Transverse colon (tissue), 4 donors: Measurements from ENCODE around the gene LHX3.

ENCODE experiments used
- CTCF ChIP-seq, 5 experiments: fragments of 200-600 bp in 3 of 5; fragments of 450-650 bp in 2 of 5; sonication (generic) in 3 of 5; IDR thresholded peaks; 1 replicate in 2 of 5; 2 replicates in 3 of 5; pipeline ENCODE4 v1.5.1; 2016 to 2017; ENCODE audit warnings: antibody characterized with exemption in 5 of 5, inconsistent platforms in 3 of 5, mild to moderate bottlenecking in 2 of 5, moderate library complexity in 1 of 5
- EP300 ChIP-seq: sonication (generic); formaldehyde crosslinking; IDR thresholded peaks from one replicate; pipeline ENCODE4 v1.6.1; 2017; ENCODE audit warnings: antibody characterized with exemption, low read depth
- POLR2A ChIP-seq: fragments of 450-650 bp; IDR thresholded peaks from one replicate; pipeline ENCODE4 v1.6.1; 2016; ENCODE audit warnings: antibody characterized with exemption, mild to moderate bottlenecking, moderate library complexity
- POLR2AphosphoS5 ChIP-seq, 3 donors: sonication (generic); formaldehyde crosslinking; IDR thresholded peaks; one replicate each; pipeline ENCODE4 v1.6.1; 2016; ENCODE audit warnings: antibody characterized with exemption in 3 of 3

GRCh38 chr9:136235709-136236455 lies 31.0 kb upstream of the LHX3 start:
- TF ChIP-seq CTCF (IDR thresholded peaks at IDR 0.05) = no peak
- TF ChIP-seq POLR2AphosphoS5 (IDR thresholded peaks at IDR 0.05) = no peak
- no peak for TF ChIP-seq POLR2A
- TF ChIP-seq EP300 = no peak
